A549 (cell line): Measurements from ENCODE around the gene SPSB2. TPM values are rescaled to one million over a fixed set of nuclear protein-coding genes. Genes with fewer than 3 reads are reported as not detected.

Experiments
- ATAC-seq, 2 experiments: fragments of 200-7000 bp in 1 of 2; fragments of >200 bp in 1 of 2; cut with Nextera tagmentation in 1 of 2; cut with Tn5 transposase in 1 of 2; 3 replicates each; pipeline versions ENCODE4 v1.8.0 to v1.9.1; 2018 to 2020; ENCODE audit warnings: mild to moderate bottlenecking in 1 of 2, moderate library complexity in 1 of 2
- CTCF ChIA-PET: fragments of 300-600 bp; sonication (Branson Sonifier 250); formaldehyde crosslinking; extraction: SDS; loops from one replicate; lab custom pipeline; 2021; ENCODE audit warnings: antibody characterized with exemption, inconsistent platforms; lab: Yijun Ruan, JAX
- POLR2A ChIA-PET: fragments of 350-600 bp; formaldehyde crosslinking; extraction: SDS; loops from one replicate; lab custom pipeline; 2021; ENCODE audit warnings: antibody characterized with exemption, inconsistent platforms; lab: Yijun Ruan, JAX
- DNase-seq, 2 experiments: peaks; one replicate each; pipeline versions ENCODE4 v3.0.0 to v3.0.0-alpha.2; 2011 to 2016; ENCODE audit warnings: low read depth in 1 of 2, low spot score in 1 of 2
- FAIRE-seq: peaks from 2 replicates; lab custom pipeline; 2011; peaks lifted over from hg19 to GRCh38; lab: Jason Lieb, UNC
- H3K27ac ChIP-seq, 2 experiments: fragments of >200 bp; sonication (Bioruptor Twin); formaldehyde crosslinking; 3 replicates each; pipeline ENCODE4 v1.5.1; 2016 to 2017
- H3K4me1 ChIP-seq: fragments of >200 bp; sonication (Bioruptor Twin); formaldehyde crosslinking; 3 replicates; pipeline ENCODE4 v1.6.1; 2016
- H3K4me2 ChIP-seq: fragments of >200 bp; sonication (Bioruptor Twin); formaldehyde crosslinking; 3 replicates; pipeline ENCODE4 v1.6.1; 2016
- H3K4me3 ChIP-seq: fragments of >200 bp; sonication (Bioruptor Twin); formaldehyde crosslinking; 3 replicates; pipeline ENCODE4 v1.5.1; 2016
- H3K9me3 ChIP-seq: fragments of >200 bp; sonication (Bioruptor Twin); formaldehyde crosslinking; 3 replicates; pipeline ENCODE4 v1.6.1; 2016
- CBX2 ChIP-seq: fragments of 200-600 bp; sonication (generic); IDR thresholded peaks from 2 replicates; pipeline ENCODE4 v1.6.1; 2016; ENCODE audit warnings: low read depth, mild to moderate bottlenecking, borderline replicate concordance
- CBX8 ChIP-seq: fragments of 200-600 bp; sonication (generic); IDR thresholded peaks from 2 replicates; pipeline ENCODE4 v1.6.1; 2016
- CHD4 ChIP-seq: fragments of 200-600 bp; sonication (generic); IDR thresholded peaks from 2 replicates; pipeline ENCODE4 v1.6.1; 2016; ENCODE audit warnings: antibody characterized with exemption, mild to moderate bottlenecking, borderline replicate concordance
- EHF ChIP-seq: fragments of 250-450 bp; sonication (Bioruptor Pico); IDR thresholded peaks from 2 replicates; pipeline ENCODE4 v1.5.0; 2020; ENCODE audit warnings: mild to moderate bottlenecking
- EHMT2 ChIP-seq: fragments of 200-600 bp; sonication (generic); IDR thresholded peaks from 2 replicates; pipeline ENCODE4 v1.6.1; 2016; ENCODE audit warnings: antibody characterized with exemption, low read depth, mild to moderate bottlenecking, moderate library complexity
- EP300 ChIP-seq, 2 experiments: fragments of >200 bp; sonication (Bioruptor Twin); formaldehyde crosslinking; IDR thresholded peaks; 2 replicates in 1 of 2; 3 replicates in 1 of 2; pipeline ENCODE4 v1.6.1; 2016 to 2017
- FOXS1 ChIP-seq: fragments of 250-450 bp; sonication (Bioruptor Pico); IDR thresholded peaks from 2 replicates; pipeline ENCODE4 v1.5.0; 2020; ENCODE audit warnings: mild to moderate bottlenecking, moderate library complexity
- GATA3 ChIP-seq: IDR thresholded peaks from 2 replicates; pipeline ENCODE4 v1.6.1; 2012; ENCODE audit warnings: borderline replicate concordance
- HDAC2 ChIP-seq: fragments of 200-600 bp; sonication (generic); IDR thresholded peaks from 2 replicates; pipeline ENCODE4 v1.6.1; 2016
- HEYL ChIP-seq: fragments of 250-450 bp; sonication (Bioruptor Pico); IDR thresholded peaks from 2 replicates; pipeline ENCODE4 v1.8.0; 2021; ENCODE audit warnings: mild to moderate bottlenecking, moderate library complexity
- KDM5A ChIP-seq: fragments of 200-600 bp; sonication (generic); IDR thresholded peaks from 2 replicates; pipeline ENCODE4 v1.6.1; 2016; ENCODE audit warnings: antibody characterized with exemption, mild to moderate bottlenecking
- MAFK ChIP-seq: fragments of 450-650 bp; IDR thresholded peaks from 2 replicates; pipeline ENCODE4 v1.6.1; 2014; ENCODE audit not compliant: partially characterized antibody
- MAZ ChIP-seq: fragments of 150-350 bp; IDR thresholded peaks from 2 replicates; pipeline ENCODE4 v1.6.1; 2014; ENCODE audit warnings: antibody characterized with exemption, low read depth, low read length, borderline replicate concordance
- MYC ChIP-seq: IDR thresholded peaks from 2 replicates; pipeline ENCODE4 v1.6.1; 2012; ENCODE audit warnings: mild to moderate bottlenecking, inconsistent platforms, low read length, improper control_type of control experiment, borderline replicate concordance
- NPAS2 ChIP-seq: fragments of 250-450 bp; sonication (Bioruptor Pico); IDR thresholded peaks from 2 replicates; pipeline ENCODE4 v1.8.0; 2022; ENCODE audit warnings: mild to moderate bottlenecking, moderate library complexity, borderline replicate concordance
- NR3C1 ChIP-seq: fragments of >200 bp; sonication (Bioruptor Twin); formaldehyde crosslinking; IDR thresholded peaks from 3 replicates; pipeline ENCODE4 v1.6.1; 2017
- POLR2A ChIP-seq: IDR thresholded peaks from 2 replicates; pipeline ENCODE4 v1.6.1; 2012; ENCODE audit warnings: mild to moderate bottlenecking, low read length
- ZC3H11A ChIP-seq: fragments of 450-650 bp; IDR thresholded peaks from 2 replicates; pipeline ENCODE4 v1.6.1; 2014; ENCODE audit warnings: antibody characterized with exemption, mild to moderate bottlenecking
- ZFP36 ChIP-seq: fragments of 450-650 bp; IDR thresholded peaks from 2 replicates; pipeline ENCODE4 v1.6.1; 2014; ENCODE audit warnings: borderline replicate concordance; ENCODE audit not compliant: partially characterized antibody
- ZSCAN20 ChIP-seq: fragments of 250-450 bp; sonication (Bioruptor Pico); IDR thresholded peaks from 2 replicates; pipeline ENCODE4 v1.8.0; 2022; ENCODE audit warnings: mild to moderate bottlenecking, moderate library complexity
- WGBS: methylation state at CpG from one replicate; pipeline ENCODE4 v1.1.6; 2017; ENCODE audit errors: missing lambda C conversion rate; 5-methylcytosine and 5-hydroxymethylcytosine counted together
- polyA plus RNA-seq, 4 experiments: library from polyadenylated mRNA; depleted of rRNA in 3 of 4; stranded (reverse); fragments of >200 nt; fragmentation: RNase III in 1 of 4; extraction: RNeasy Plus Mini Kit Qiagen cat#74134 plus additional on column Dnase treatment in 1 of 4; gene quantifications; 2 replicates in 3 of 4; 3 replicates in 1 of 4; pipeline ENCODE4 v1.2.3, GENCODE V29; 2011 to 2017
- TF ChIP-seq, protein P1 (sequence below): IDR thresholded peaks from 2 replicates; pipeline ENCODE4 v1.6.1; 2012
- TF ChIP-seq, protein P2 (sequence below): fragments of >200 bp; sonication (Bioruptor Twin); formaldehyde crosslinking; IDR thresholded peaks from 3 replicates; pipeline ENCODE4 v1.5.1; 2016
- TF ChIP-seq, protein P3 (sequence below): fragments of 250-450 bp; sonication (Bioruptor Pico); IDR thresholded peaks from 2 replicates; pipeline ENCODE4 v1.5.0; 2021; ENCODE audit warnings: mild to moderate bottlenecking, moderate library complexity, borderline replicate concordance
- TF ChIP-seq, protein P4 (sequence below): fragments of 200-600 bp; sonication (generic); IDR thresholded peaks from 2 replicates; pipeline ENCODE4 v1.6.1; 2016; ENCODE audit warnings: antibody characterized with exemption, mild to moderate bottlenecking, moderate library complexity
- TF ChIP-seq, protein P5 (sequence below): fragments of >200 bp; sonication (Bioruptor Twin); formaldehyde crosslinking; IDR thresholded peaks from 3 replicates; pipeline ENCODE4 v1.6.1; 2016
- TF ChIP-seq, protein P6 (sequence below): fragments of 150-350 bp; IDR thresholded peaks from 2 replicates; pipeline ENCODE4 v1.6.1; 2014; ENCODE audit warnings: low read depth, mild to moderate bottlenecking, low read length
- TF ChIP-seq, protein P7 (sequence below): fragments of >200 bp; sonication (Bioruptor Twin); formaldehyde crosslinking; IDR thresholded peaks from 2 replicates; pipeline ENCODE4 v1.6.1; 2016

Gene SPSB2
- polyA plus RNA-seq, 2 of the 4 experiments (the other 2 are of a cell fraction), result 16.8 to 21.8 TPM

DNA sequence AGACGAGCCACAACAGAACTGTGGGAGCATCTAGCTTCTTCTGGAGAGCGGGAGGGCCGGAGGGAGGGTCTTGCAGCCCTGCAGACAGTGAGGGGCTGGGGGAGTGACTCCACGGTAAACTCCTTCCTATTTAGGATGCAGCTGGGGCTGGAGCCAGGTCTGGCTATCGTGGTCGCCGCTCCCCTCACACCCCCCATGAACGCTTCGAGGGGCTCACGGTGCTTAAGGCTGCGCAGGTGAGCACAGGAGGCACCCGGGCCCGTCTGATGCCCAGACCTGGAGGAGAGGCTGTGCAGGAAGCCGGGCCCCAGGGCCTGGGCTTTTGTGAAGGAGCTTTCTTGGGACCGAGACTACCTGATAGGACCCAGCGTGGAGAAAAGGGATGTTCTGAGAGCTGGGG is 36.3 kb downstream of the SPSB2 start:
- POLR2A ChIA-PET, result interaction anchor here (2.2 kb wide), 1 partner anchor 15 kb away, joined by 10 read pairs; the partner anchor contains the start of genes CDCA3 and USP5
- no peak overlapping the region for H3K4me2 ChIP-seq
- H3K4me3 ChIP-seq, result no peak overlapping the region
- TF ChIP-seq CBX8 (no peak), NPAS2 (no peak), KDM5A (no peak), MAFK (no peak), GATA3 (no peak), MYC (no peak), HEYL (CRISPR knock-in tag) (no peak), MAZ (no peak), FOXS1 (CRISPR knock-in tag) (no peak), CBX2 (no peak), EHF (CRISPR knock-in tag) (no peak), ZSCAN20 (CRISPR knock-in tag) (no peak)
- TF ChIP-seq, protein P1, sequence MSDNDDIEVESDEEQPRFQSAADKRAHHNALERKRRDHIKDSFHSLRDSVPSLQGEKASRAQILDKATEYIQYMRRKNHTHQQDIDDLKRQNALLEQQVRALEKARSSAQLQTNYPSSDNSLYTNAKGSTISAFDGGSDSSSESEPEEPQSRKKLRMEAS, result no peak
- TF ChIP-seq, protein P2, sequence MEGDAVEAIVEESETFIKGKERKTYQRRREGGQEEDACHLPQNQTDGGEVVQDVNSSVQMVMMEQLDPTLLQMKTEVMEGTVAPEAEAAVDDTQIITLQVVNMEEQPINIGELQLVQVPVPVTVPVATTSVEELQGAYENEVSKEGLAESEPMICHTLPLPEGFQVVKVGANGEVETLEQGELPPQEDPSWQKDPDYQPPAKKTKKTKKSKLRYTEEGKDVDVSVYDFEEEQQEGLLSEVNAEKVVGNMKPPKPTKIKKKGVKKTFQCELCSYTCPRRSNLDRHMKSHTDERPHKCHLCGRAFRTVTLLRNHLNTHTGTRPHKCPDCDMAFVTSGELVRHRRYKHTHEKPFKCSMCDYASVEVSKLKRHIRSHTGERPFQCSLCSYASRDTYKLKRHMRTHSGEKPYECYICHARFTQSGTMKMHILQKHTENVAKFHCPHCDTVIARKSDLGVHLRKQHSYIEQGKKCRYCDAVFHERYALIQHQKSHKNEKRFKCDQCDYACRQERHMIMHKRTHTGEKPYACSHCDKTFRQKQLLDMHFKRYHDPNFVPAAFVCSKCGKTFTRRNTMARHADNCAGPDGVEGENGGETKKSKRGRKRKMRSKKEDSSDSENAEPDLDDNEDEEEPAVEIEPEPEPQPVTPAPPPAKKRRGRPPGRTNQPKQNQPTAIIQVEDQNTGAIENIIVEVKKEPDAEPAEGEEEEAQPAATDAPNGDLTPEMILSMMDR, result no peak
- TF ChIP-seq, protein P3, sequence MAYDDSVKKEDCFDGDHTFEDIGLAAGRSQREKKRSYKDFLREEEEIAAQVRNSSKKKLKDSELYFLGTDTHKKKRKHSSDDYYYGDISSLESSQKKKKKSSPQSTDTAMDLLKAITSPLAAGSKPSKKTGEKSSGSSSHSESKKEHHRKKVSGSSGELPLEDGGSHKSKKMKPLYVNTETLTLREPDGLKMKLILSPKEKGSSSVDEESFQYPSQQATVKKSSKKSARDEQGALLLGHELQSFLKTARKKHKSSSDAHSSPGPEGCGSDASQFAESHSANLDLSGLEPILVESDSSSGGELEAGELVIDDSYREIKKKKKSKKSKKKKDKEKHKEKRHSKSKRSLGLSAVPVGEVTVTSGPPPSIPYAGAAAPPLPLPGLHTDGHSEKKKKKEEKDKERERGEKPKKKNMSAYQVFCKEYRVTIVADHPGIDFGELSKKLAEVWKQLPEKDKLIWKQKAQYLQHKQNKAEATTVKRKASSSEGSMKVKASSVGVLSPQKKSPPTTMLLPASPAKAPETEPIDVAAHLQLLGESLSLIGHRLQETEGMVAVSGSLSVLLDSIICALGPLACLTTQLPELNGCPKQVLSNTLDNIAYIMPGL (CRISPR knock-in tag), result no peak
- TF ChIP-seq, protein P4, sequence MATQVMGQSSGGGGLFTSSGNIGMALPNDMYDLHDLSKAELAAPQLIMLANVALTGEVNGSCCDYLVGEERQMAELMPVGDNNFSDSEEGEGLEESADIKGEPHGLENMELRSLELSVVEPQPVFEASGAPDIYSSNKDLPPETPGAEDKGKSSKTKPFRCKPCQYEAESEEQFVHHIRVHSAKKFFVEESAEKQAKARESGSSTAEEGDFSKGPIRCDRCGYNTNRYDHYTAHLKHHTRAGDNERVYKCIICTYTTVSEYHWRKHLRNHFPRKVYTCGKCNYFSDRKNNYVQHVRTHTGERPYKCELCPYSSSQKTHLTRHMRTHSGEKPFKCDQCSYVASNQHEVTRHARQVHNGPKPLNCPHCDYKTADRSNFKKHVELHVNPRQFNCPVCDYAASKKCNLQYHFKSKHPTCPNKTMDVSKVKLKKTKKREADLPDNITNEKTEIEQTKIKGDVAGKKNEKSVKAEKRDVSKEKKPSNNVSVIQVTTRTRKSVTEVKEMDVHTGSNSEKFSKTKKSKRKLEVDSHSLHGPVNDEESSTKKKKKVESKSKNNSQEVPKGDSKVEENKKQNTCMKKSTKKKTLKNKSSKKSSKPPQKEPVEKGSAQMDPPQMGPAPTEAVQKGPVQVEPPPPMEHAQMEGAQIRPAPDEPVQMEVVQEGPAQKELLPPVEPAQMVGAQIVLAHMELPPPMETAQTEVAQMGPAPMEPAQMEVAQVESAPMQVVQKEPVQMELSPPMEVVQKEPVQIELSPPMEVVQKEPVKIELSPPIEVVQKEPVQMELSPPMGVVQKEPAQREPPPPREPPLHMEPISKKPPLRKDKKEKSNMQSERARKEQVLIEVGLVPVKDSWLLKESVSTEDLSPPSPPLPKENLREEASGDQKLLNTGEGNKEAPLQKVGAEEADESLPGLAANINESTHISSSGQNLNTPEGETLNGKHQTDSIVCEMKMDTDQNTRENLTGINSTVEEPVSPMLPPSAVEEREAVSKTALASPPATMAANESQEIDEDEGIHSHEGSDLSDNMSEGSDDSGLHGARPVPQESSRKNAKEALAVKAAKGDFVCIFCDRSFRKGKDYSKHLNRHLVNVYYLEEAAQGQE, result no peak
- TF ChIP-seq, protein P5, sequence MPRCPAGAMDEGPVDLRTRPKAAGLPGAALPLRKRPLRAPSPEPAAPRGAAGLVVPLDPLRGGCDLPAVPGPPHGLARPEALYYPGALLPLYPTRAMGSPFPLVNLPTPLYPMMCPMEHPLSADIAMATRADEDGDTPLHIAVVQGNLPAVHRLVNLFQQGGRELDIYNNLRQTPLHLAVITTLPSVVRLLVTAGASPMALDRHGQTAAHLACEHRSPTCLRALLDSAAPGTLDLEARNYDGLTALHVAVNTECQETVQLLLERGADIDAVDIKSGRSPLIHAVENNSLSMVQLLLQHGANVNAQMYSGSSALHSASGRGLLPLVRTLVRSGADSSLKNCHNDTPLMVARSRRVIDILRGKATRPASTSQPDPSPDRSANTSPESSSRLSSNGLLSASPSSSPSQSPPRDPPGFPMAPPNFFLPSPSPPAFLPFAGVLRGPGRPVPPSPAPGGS, result no peak
- H3K9me3 ChIP-seq, result no peaks in the 10 kb centered on the region
- ATAC-seq, result no peak
- CTCF ChIA-PET, result interaction anchor here (0.9 to 29.8 kb wide), 13 partner anchors 14 to 266 kb away, joined by 3 to 306 read pairs (median 4); partner anchors contain the start of genes CDCA3, GPR162, MLF2 and USP5
- H3K27ac ChIP-seq, result no peak overlapping the region
- no peak for FAIRE-seq
- WGBS, result 78% methylated on average over 15 of the region's 16 CpGs
- no peaks in the 10 kb centered on the region for H3K4me1 ChIP-seq
- DNase-seq, result no peak

DNA sequence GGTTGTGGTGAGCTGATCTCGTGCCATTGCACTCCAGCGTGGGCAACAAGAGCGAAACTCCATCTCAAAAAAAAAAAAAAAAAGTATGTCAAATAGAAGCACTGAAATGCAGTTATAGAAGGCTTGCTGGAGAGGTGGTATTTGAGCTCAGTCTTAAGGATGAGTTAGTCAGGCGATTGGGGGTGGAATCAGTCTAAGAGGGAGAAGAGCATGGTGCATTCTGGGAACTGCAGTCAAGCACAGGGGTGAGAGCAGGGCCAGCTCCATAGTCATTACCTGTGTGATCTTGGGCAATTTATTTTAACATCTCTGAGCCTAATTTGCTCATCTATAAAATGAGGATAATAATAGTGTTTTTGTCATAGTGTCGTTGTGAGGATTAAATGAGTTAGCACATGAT is 38.2 kb downstream of the SPSB2 start:
- CTCF ChIA-PET, result interaction anchor here (1.0 to 29.8 kb wide), 22 partner anchors 7 to 232 kb away, joined by 3 to 306 read pairs (median 5); partner anchors contain the start of genes CD4, CDCA3, GNB3 and GPR162
- no peak for FAIRE-seq
- no peak for ATAC-seq
- Histone ChIP-seq H3K4me3 (no peak overlapping the region), H3K4me2 (no peak overlapping the region), H3K9me3 (no peaks in the 10 kb centered on the region), H3K4me1 (peaks cover under 1% of the 10 kb centered on the region; the same call in 1 of the 3 replicates), H3K27ac (no peak overlapping the region)
- WGBS, result 75% methylated on average over 5 of the region's 5 CpGs
- no peak for DNase-seq
- POLR2A ChIA-PET, result interaction anchor here (0.6 to 0.7 kb wide), 2 partner anchors 131 to 177 kb away, joined by 4 read pairs; no protein-coding TSS in a partner anchor
- TF ChIP-seq EP300 (IDR thresholded peaks at IDR 0.05) (no peak), ZC3H11A (no peak), POLR2A (no peak), CHD4 (no peak), EHMT2 (no peak), ZFP36 (no peak), NR3C1 (no peak), HDAC2 (no peak)
- TF ChIP-seq, protein P6, sequence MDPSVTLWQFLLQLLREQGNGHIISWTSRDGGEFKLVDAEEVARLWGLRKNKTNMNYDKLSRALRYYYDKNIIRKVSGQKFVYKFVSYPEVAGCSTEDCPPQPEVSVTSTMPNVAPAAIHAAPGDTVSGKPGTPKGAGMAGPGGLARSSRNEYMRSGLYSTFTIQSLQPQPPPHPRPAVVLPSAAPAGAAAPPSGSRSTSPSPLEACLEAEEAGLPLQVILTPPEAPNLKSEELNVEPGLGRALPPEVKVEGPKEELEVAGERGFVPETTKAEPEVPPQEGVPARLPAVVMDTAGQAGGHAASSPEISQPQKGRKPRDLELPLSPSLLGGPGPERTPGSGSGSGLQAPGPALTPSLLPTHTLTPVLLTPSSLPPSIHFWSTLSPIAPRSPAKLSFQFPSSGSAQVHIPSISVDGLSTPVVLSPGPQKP, result no peak
- TF ChIP-seq, protein P7, sequence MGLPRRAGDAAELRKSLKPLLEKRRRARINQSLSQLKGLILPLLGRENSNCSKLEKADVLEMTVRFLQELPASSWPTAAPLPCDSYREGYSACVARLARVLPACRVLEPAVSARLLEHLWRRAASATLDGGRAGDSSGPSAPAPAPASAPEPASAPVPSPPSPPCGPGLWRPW, result no peak
